Raji (cell line): ENCODE data around the gene SOCS7.

Experiments
- POLR2A ChIP-seq: IDR thresholded peaks from 2 replicates; pipeline ENCODE4 v1.6.1; 2011; ENCODE audit warnings: low read depth, low read length, control low read depth; ENCODE audit not compliant: insufficient read depth

SOCS7 gene

GRCh38 chr17:38352245-38353085 is 821 bp downstream of the SOCS7 start:
- no peak for TF ChIP-seq POLR2A

GRCh38 chr17:38353086-38353604 is 1.5 kb downstream of the SOCS7 start:
- no peak for TF ChIP-seq POLR2A

GRCh38 chr17:38353668-38354067 is 2.0 kb downstream of the SOCS7 start:
- no peak for TF ChIP-seq POLR2A

GRCh38 chr17:38354466-38354865 is 2.8 kb downstream of the SOCS7 start:
- TF ChIP-seq POLR2A = no peak

- no peak for TF ChIP-seq POLR2A
Measured at GRCh38 chr17:38355251-38355650, 3.6 kb downstream of the SOCS7 start.

GRCh38 chr17:38357486-38358123 is 6.0 kb downstream of the SOCS7 start:
- TF ChIP-seq POLR2A = no peak

- no peak for TF ChIP-seq POLR2A
Measured at GRCh38 chr17:38358586-38359513, 7.2 kb downstream of the SOCS7 start.

GRCh38 chr17:38361694-38362465 is 10.2 kb downstream of the SOCS7 start:
- no peak for TF ChIP-seq POLR2A

GRCh38 chr17:38363016-38363415 is 11.4 kb downstream of the SOCS7 start:
- no peak for TF ChIP-seq POLR2A

- no peak for TF ChIP-seq POLR2A
Measured at GRCh38 chr17:38364741-38365140, 13.1 kb downstream of the SOCS7 start.

GRCh38 chr17:38369124-38369886 is 17.7 kb downstream of the SOCS7 start:
- TF ChIP-seq POLR2A = no peak

GRCh38 chr17:38379448-38379847 is 27.8 kb downstream of the SOCS7 start:
- TF ChIP-seq POLR2A = no peak

GRCh38 chr17:38395090-38395489 is 43.4 kb downstream of the SOCS7 start:
- TF ChIP-seq POLR2A = no peak

- TF ChIP-seq POLR2A = no peak
Measured at GRCh38 chr17:38397227-38397626, 45.6 kb downstream of the SOCS7 start.

- no peak for TF ChIP-seq POLR2A
Measured at GRCh38 chr17:38400286-38400685, 48.6 kb downstream of the SOCS7 start.
